SK-MEL-5 (cell line): ENCODE data around the gene KRTAP19-1. TPM values are rescaled to one million over a fixed set of nuclear protein-coding genes. Genes with fewer than 3 reads are reported as not detected.
"Not testable (repeated sequence)": the region's sequence is repeated elsewhere in the genome, so short reads cannot be mapped to it uniquely, and the experiment has no call there.

Experiments
- DNase-seq: peaks from one replicate; pipeline ENCODE4 v3.0.0-alpha.2; 2016; ENCODE audit warnings: low read depth, low spot score
- in situ Hi-C: cut with HindIII; loops from 2 replicates; pipeline ENCODE4 v1.10.0; 2016; ENCODE audit warnings: low sequenced_read_pairs, high pct_unique_total_duplicates, low pct_unique_long_range_greater_than_20kb
- polyA plus RNA-seq, 2 experiments: library from polyadenylated mRNA; depleted of rRNA; stranded (reverse); fragments of >200 nt; gene quantifications; 2 replicates each; pipeline ENCODE4 v1.2.3, GENCODE V29; 2015
- total RNA-seq: library from RNA; depleted of rRNA; stranded (reverse); fragments of >200 nt; shearing (Covaris generic); gene quantifications from 2 replicates; pipeline ENCODE4 v1.2.3, GENCODE V29; 2014; rRNA removed

KRTAP19-1 gene
- total RNA-seq = 0.34 and 1.3 TPM in 2 replicates
- 0.18 TPM in 1 of 2 replicates, not detected in the other for polyA plus RNA-seq (2015; cell fraction: cytosol; rRNA removed)
- 0.65 TPM in 1 of 2 replicates, not detected in the other for polyA plus RNA-seq (2015; cell fraction: nucleus; rRNA removed)

- in situ Hi-C loops = no loop called here
- peak; percentile 54 for DNase-seq
Observed at GRCh38 chr21:30480145-30480544, at the start of gene KRTAP19-1. Gene KRTAP19-1 (minus strand): TSS chr21:30480367. CDS start chr21:30480317, 50 bp downstream.

- in situ Hi-C loops = no loop called here
- DNase-seq = no peak
Observed at GRCh38 chr21:30518876-30519275, 38.7 kb upstream of the KRTAP19-1 start.

- in situ Hi-C loops = no loop called here
- peak; percentile 4 for DNase-seq
Observed at GRCh38 chr21:30515681-30516080, 35.5 kb upstream of the KRTAP19-1 start.

GRCh38 chr21:30505621-30506205 lies 25.5 kb upstream of the KRTAP19-1 start:
- in situ Hi-C loops = not testable (repeated sequence)
- DNase-seq = peak; percentile 8

- DNase-seq = no peak
- in situ Hi-C loops = no loop called here
Observed at GRCh38 chr21:30502041-30502440, 21.9 kb upstream of the KRTAP19-1 start, which contains the start of gene KRTAP19-5. Gene KRTAP19-5 (minus strand): TSS chr21:30502141. CDS start chr21:30502090, 51 bp downstream.

GRCh38 chr21:30497065-30497464 lies 16.9 kb upstream of the KRTAP19-1 start, which contains the start of gene KRTAP19-4:
Gene KRTAP19-4 (minus strand): TSS chr21:30497165. CDS start chr21:30497110, 55 bp downstream.
- no peak for DNase-seq
- in situ Hi-C loops = no loop called here

GRCh38 chr21:30491963-30492428 lies 11.8 kb upstream of the KRTAP19-1 start, which contains the start of gene KRTAP19-3:
Gene KRTAP19-3 (minus strand): TSS chr21:30492013. CDS start chr21:30491957, 56 bp downstream.
- no peak for DNase-seq
- in situ Hi-C loops = no loop called here

GRCh38 chr21:30487336-30487735 lies 7.2 kb upstream of the KRTAP19-1 start, which contains the start of gene KRTAP19-2:
Gene KRTAP19-2 (minus strand): TSS chr21:30487436. CDS start chr21:30487348, 88 bp downstream.
- in situ Hi-C loops = no loop called here
- no peak for DNase-seq

- no peak for DNase-seq
- in situ Hi-C loops = no loop called here
Observed at GRCh38 chr21:30486180-30486579, 6.0 kb upstream of the KRTAP19-1 start.

GRCh38 chr21:30482130-30482529 lies 2.0 kb upstream of the KRTAP19-1 start:
- in situ Hi-C loops = no loop called here

GRCh38 chr21:30479259-30479658 lies 908 bp downstream of the KRTAP19-1 start:
- in situ Hi-C loops = no loop called here
- DNase-seq = no peak

More at GRCh38 chr21:30482130-30482529, 2.0 kb upstream of the KRTAP19-1 start:
- DNase-seq = peak; percentile 97

GRCh38 chr21:30478004-30478403 lies 2.2 kb downstream of the KRTAP19-1 start:
- in situ Hi-C loops = no loop called here
- peak; percentile 44 for DNase-seq

GRCh38 chr21:30468900-30469714 lies 11.1 kb downstream of the KRTAP19-1 start:
- in situ Hi-C loops = no loop called here
- DNase-seq = no peak

GRCh38 chr21:30463713-30464112 lies 16.5 kb downstream of the KRTAP19-1 start:
- DNase-seq = peak; percentile 39
- in situ Hi-C loops = no loop called here

- in situ Hi-C loops = no loop called here
- no peak for DNase-seq
Observed at GRCh38 chr21:30448514-30448913, 31.7 kb downstream of the KRTAP19-1 start.

GRCh38 chr21:30447056-30447455 lies 33.1 kb downstream of the KRTAP19-1 start:
- in situ Hi-C loops = no loop called here
- DNase-seq = no peak

GRCh38 chr21:30444204-30444603 lies 36.0 kb downstream of the KRTAP19-1 start:
- in situ Hi-C loops = no loop called here
- DNase-seq = peak; percentile 72

GRCh38 chr21:30443226-30443625 lies 36.9 kb downstream of the KRTAP19-1 start:
- in situ Hi-C loops = no loop called here
- no peak for DNase-seq
